ELF-1 (cell line): ENCODE data around the gene RPA3.
A peak's percentile ranks its signal among the peaks of the same experiment; 100 is the strongest.

Experiments used
- DNase-seq: peaks from one replicate; pipeline ENCODE4 v3.0.0-alpha.2; 2016; ENCODE audit warnings: low read depth, low spot score

Gene RPA3

GRCh38 chr7:7653593-7654187 is 64.7 kb downstream of the RPA3 start:
- peak; percentile 74 for DNase-seq

GRCh38 chr7:7652798-7653540 is 65.4 kb downstream of the RPA3 start:
- DNase-seq = no peak

GRCh38 chr7:7651479-7651878 is 66.9 kb downstream of the RPA3 start:
- DNase-seq = no peak

- DNase-seq = no peak
Observed at GRCh38 chr7:7650682-7651206, 67.7 kb downstream of the RPA3 start.

- no peak for DNase-seq
Observed at GRCh38 chr7:7647495-7648036, 70.8 kb downstream of the RPA3 start.

GRCh38 chr7:7642081-7642480 is 76.3 kb downstream of the RPA3 start:
- DNase-seq = no peak

- DNase-seq = no peak
Observed at GRCh38 chr7:7641129-7641663, 77.2 kb downstream of the RPA3 start.

- DNase-seq = peak; percentile 100
Observed at GRCh38 chr7:7640221-7641128, 77.9 kb downstream of the RPA3 start, which contains the start of gene UMAD1. Gene UMAD1 (plus strand): TSS chr7:7640752. CDS start chr7:7673372, 32,620 bp downstream.

- no peak for DNase-seq
Observed at GRCh38 chr7:7639847-7640220, 78.6 kb downstream of the RPA3 start.

- DNase-seq = no peak
Observed at GRCh38 chr7:7639421-7639820, 79.0 kb downstream of the RPA3 start.

GRCh38 chr7:7630626-7631329 is 87.6 kb downstream of the RPA3 start:
- DNase-seq = no peak

- DNase-seq = no peak
Observed at GRCh38 chr7:7628476-7628875, 89.9 kb downstream of the RPA3 start.

GRCh38 chr7:7620644-7621210 is 97.7 kb downstream of the RPA3 start:
- no peak for DNase-seq

- DNase-seq = no peak
Observed at GRCh38 chr7:7620236-7620635, 98.2 kb downstream of the RPA3 start.

- DNase-seq = no peak
Observed at GRCh38 chr7:7618410-7618809, 100.0 kb downstream of the RPA3 start.

GRCh38 chr7:7617550-7617949 is 100.9 kb downstream of the RPA3 start:
- DNase-seq = no peak

GRCh38 chr7:7614018-7614741 is 104.2 kb downstream of the RPA3 start:
- no peak for DNase-seq

GRCh38 chr7:7613210-7613609 is 105.2 kb downstream of the RPA3 start:
- no peak for DNase-seq

GRCh38 chr7:7612519-7612918 is 105.9 kb downstream of the RPA3 start:
- DNase-seq = no peak

GRCh38 chr7:7609330-7609729 is 109.1 kb downstream of the RPA3 start:
- no peak for DNase-seq
